GM12872 (cell line): ENCODE data around the gene MYLK.

Source experiments
- TF ChIP-seq, protein P1 (sequence below): IDR thresholded peaks from 3 replicates; pipeline ENCODE4 v1.5.1; 2011; ENCODE audit warnings: low read depth, mild to moderate bottlenecking, low read length, moderate library complexity; ENCODE audit not compliant: insufficient read depth

Gene MYLK

DNA sequence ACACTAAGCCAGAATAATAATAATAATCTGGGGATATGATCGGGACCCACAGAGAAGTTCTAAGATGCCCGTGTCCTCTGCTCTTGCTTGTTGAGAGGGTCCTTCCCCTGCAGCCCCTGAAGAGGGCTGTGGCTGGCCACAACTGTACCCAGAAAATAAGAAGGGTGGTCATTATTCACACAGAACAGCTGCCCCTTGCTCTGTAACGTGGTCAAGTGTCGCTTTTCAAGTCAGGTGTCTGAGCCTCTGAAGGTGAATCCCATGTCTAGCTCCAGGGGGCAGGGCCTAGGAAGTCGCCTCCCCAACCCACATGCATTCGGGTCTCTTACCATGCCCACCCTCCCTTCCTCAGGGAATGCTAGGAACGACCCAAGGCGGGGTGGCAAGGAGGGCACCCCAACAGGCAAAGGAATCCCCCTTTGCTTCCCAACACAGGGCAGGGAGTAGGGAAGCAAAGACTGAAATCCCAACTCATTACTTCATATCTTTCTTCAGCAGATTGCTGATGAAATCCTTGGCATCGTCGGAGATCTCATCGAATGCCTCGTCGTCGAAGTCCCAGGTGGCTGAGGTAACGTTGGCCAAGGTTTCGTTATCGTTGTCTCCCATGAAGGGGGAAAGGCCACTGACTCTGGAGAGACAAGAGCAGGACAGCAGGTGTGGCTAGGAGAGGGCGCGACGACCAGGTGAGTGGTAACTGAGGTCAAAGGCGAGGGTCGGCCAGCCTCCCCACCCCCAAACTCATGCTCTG, 255.0 kb downstream of the MYLK start:
- TF ChIP-seq, protein P1, sequence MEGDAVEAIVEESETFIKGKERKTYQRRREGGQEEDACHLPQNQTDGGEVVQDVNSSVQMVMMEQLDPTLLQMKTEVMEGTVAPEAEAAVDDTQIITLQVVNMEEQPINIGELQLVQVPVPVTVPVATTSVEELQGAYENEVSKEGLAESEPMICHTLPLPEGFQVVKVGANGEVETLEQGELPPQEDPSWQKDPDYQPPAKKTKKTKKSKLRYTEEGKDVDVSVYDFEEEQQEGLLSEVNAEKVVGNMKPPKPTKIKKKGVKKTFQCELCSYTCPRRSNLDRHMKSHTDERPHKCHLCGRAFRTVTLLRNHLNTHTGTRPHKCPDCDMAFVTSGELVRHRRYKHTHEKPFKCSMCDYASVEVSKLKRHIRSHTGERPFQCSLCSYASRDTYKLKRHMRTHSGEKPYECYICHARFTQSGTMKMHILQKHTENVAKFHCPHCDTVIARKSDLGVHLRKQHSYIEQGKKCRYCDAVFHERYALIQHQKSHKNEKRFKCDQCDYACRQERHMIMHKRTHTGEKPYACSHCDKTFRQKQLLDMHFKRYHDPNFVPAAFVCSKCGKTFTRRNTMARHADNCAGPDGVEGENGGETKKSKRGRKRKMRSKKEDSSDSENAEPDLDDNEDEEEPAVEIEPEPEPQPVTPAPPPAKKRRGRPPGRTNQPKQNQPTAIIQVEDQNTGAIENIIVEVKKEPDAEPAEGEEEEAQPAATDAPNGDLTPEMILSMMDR = no peak

- TF ChIP-seq, protein P1 = no peak
Observed at GRCh38 chr3:123627673-123628670, 256.2 kb downstream of the MYLK start.

DNA sequence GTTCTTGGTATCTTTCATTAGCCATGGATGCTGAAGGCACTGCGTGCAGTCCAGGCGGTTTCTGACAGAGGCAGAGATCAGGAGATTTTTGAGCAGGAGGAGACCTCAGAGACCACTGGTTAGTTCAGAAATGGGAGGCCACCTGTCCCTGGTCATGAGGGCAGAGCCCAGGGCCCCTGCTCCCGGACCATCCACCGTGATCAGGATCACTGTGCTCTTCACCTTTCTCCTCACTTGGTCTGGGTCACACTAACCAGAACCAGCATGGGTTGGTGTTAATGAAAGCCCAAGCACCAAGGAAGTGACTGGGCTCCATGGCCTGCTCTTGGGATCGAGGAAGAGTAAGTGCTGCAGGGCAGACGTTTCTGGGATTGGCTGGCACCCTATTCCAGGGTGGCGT, 257.3 kb downstream of the MYLK start:
- TF ChIP-seq, protein P1 = no peak

- TF ChIP-seq, protein P1 = no peak
Observed at GRCh38 chr3:123624302-123624701, 259.8 kb downstream of the MYLK start.

DNA sequence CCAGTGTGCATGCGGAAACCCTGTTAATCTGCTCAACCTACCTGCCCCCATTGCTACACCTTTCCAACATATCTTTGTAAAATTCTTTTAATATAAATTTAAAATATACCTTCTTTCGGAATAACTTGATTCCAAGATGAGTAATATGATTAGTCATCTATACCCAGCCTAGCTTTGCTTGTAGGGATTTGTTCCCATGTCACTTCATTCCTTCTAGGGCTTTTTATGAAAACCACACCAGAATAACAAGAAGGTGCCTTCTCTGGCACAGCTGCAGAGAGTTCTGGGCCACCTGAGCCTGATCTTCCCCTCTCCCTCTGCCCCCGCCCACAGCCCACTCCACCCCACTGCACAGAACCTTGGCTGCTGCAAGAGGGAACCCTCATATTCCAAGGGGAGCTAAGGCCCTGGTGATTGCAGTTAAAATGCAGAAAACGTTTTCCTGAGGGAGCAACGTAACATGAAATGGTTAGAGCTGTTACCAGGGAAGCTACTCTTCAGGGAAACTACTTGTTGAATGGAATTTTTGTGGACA, 260.7 kb downstream of the MYLK start:
- TF ChIP-seq, protein P1 = no peak

DNA sequence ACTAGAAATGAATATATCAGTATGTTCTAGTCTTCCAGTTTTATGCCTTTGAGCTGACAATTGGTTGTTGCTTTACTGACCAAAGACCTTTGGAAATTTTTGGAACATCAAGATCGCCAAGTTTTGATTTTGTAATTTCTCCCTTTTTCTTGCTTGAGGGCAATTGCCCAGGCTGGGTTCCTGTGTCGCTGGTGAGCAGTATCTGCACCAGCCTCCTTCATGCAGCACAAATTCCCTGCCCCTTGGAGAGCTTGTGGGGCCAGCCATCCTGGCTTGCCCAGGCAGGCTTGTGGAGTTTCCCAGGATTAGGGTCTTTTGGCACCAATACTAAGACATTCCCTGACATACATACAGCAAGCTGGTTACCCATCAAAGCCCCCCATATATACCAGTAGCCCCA, 261.4 kb downstream of the MYLK start:
- TF ChIP-seq, protein P1 = no peak

GRCh38 chr3:123621850-123622189, 262.3 kb downstream of the MYLK start:
- TF ChIP-seq, protein P1 = no peak
